Cardiac muscle cell (in vitro differentiated cells and primary cell): Measurements from ENCODE around the gene TNRC6C. TPM values are rescaled to one million over a fixed set of nuclear protein-coding genes. Genes with fewer than 3 reads are reported as not detected.

Experiments
- DNase-seq, 2 donors: peaks; one replicate each; pipeline versions ENCODE4 v3.0.0 to v3.0.0-alpha.2; 2010 to 2017; ENCODE audit warnings: low read depth in 1 of 2, low spot score in 1 of 2
- H3K27ac ChIP-seq: fragments of 200-600 bp; sonication (generic); 2 replicates; pipeline ENCODE4 v1.5.1; 2016
- H3K27me3 ChIP-seq: fragments of 200-600 bp; sonication (generic); 2 replicates; pipeline ENCODE4 v1.6.0; 2016; ENCODE audit warnings: control low read depth
- H3K36me3 ChIP-seq: fragments of 200-600 bp; sonication (generic); 2 replicates; pipeline ENCODE4 v1.5.1; 2016; ENCODE audit warnings: control low read depth
- H3K4me1 ChIP-seq: fragments of 200-600 bp; sonication (generic); 2 replicates; pipeline ENCODE4 v1.8.1; 2017; ENCODE audit warnings: low read depth, mild to moderate bottlenecking, mixed run types
- H3K4me3 ChIP-seq: fragments of 200-600 bp; sonication (generic); 2 replicates; pipeline ENCODE4 v1.5.1; 2016; ENCODE audit warnings: mild to moderate bottlenecking
- H3K9me3 ChIP-seq: fragments of 200-600 bp; sonication (generic); 2 replicates; pipeline ENCODE4 v1.5.1; 2017; ENCODE audit warnings: low read depth, mild to moderate bottlenecking, control low read depth
- polyA plus RNA-seq: library from polyadenylated mRNA; unstranded; fragments of >200 nt; fragmentation: Nextera tagmentation; extraction: Ambion mirVana; gene quantifications from 2 replicates; pipeline ENCODE4 v1.2.1, GENCODE V29; 2016
- total RNA-seq: library from RNA; depleted of rRNA; stranded (reverse); fragments of >200 nt; gene quantifications from 2 replicates; pipeline ENCODE4 v1.2.3, GENCODE V29; 2016
- TF ChIP-seq, protein P1 (sequence below): IDR thresholded peaks from 2 replicates; pipeline ENCODE4 v1.5.1; 2012; ENCODE audit warnings: low read depth, mild to moderate bottlenecking, low read length

Gene TNRC6C
- total and polyA plus RNA-seq, 2 experiments from 2014 or later, result 6.5 to 13.3 TPM

DNA sequence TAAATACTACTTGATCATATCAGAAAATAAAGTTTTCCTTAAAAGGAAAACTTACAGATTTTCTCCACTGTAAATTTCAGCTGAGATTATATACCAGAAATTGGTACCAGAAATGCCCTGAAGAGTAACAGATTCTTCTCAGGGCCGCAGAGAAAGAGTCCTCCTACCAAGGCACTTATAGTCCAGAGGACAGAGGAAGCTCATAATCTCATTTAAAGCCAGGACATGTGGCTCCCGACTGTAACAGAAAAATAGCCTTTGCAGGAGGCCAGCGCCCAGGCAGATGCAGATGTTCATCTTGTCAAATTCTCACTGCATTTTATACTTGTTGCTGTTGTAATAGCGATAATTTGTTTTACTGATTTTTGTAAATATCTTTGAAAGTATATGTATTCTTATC, 43.7 kb downstream of the TNRC6C start:
- Histone ChIP-seq H3K27ac (no peak overlapping the region), H3K9me3 (no peaks in the 10 kb centered on the region), H3K4me3 (no peak overlapping the region), H3K27me3 (no peaks in the 10 kb centered on the region), H3K36me3 (peaks cover 10% of the 10 kb centered on the region), H3K4me1 (no peaks in the 10 kb centered on the region)
- TF ChIP-seq, protein P1, sequence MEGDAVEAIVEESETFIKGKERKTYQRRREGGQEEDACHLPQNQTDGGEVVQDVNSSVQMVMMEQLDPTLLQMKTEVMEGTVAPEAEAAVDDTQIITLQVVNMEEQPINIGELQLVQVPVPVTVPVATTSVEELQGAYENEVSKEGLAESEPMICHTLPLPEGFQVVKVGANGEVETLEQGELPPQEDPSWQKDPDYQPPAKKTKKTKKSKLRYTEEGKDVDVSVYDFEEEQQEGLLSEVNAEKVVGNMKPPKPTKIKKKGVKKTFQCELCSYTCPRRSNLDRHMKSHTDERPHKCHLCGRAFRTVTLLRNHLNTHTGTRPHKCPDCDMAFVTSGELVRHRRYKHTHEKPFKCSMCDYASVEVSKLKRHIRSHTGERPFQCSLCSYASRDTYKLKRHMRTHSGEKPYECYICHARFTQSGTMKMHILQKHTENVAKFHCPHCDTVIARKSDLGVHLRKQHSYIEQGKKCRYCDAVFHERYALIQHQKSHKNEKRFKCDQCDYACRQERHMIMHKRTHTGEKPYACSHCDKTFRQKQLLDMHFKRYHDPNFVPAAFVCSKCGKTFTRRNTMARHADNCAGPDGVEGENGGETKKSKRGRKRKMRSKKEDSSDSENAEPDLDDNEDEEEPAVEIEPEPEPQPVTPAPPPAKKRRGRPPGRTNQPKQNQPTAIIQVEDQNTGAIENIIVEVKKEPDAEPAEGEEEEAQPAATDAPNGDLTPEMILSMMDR, result no peak
- DNase-seq, result no peak

DNA sequence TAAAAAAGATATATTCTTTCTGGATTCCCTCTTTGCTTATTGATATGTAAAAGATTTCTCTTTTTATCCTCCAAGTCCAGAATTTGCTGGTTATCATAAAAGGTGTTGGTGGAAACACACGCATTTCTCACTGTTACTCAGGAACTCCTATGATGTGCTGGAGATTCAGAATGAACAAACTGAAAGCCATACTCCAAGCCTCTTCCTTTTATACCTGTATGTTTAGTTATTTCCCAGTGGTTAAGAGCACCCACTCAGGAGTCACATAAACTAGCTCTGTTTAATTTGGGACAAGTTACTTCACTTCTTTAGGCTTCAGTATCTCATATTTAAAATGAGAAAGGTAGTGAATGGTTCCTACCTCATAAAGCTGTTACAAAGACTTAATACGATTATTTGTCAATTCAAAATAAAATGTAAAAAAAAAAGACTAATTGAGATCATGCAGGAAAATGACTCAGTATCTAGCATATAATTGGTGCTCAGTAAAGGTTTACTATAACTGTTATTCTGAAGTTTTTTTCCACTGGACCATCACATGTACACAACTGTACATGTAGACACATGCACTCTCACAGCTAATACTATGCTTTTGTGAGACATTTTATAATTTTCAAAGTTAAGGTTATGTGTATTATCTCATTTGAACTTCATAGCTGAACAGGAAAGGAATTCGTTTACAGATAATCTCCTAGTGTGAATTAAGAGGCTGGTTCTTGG, 47.1 kb downstream of the TNRC6C start:
- H3K36me3 ChIP-seq, result peaks cover 14% of the 10 kb centered on the region
- H3K27me3 ChIP-seq, result no peaks in the 10 kb centered on the region
- H3K4me3 ChIP-seq, result no peak overlapping the region
- H3K9me3 ChIP-seq, result no peaks in the 10 kb centered on the region
- H3K4me1 ChIP-seq, result no peaks in the 10 kb centered on the region
- no peak for DNase-seq
- TF ChIP-seq, protein P1, result no peak
- H3K27ac ChIP-seq, result no peak overlapping the region

DNA sequence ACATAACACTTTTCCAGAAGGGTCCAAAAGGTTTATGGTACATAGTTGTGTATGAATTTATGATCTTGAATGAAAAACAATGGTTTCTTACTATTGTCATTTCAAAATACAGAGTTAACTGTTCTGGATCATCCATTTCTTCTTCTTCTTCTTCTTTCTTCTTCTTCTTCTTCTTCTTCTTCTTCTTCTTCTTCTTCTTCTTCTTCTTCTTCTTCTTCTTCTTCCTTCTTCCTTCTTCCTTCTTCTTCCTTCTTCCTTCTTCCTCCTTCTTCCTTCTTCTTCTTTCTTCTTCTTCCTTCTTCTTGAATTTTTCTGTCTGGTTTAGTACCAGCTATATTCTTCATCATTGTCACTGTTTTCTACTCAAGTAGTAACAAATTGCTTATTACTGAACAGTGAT, 47.8 kb downstream of the TNRC6C start:
- no peak overlapping the region for H3K27ac ChIP-seq
- DNase-seq, result no peak
- no peak overlapping the region for H3K4me3 ChIP-seq
- H3K9me3 ChIP-seq, result no peaks in the 10 kb centered on the region
- TF ChIP-seq, protein P1, result no peak
- no peaks in the 10 kb centered on the region for H3K27me3 ChIP-seq
- no peaks in the 10 kb centered on the region for H3K4me1 ChIP-seq
- H3K36me3 ChIP-seq, result peaks cover 14% of the 10 kb centered on the region

DNA sequence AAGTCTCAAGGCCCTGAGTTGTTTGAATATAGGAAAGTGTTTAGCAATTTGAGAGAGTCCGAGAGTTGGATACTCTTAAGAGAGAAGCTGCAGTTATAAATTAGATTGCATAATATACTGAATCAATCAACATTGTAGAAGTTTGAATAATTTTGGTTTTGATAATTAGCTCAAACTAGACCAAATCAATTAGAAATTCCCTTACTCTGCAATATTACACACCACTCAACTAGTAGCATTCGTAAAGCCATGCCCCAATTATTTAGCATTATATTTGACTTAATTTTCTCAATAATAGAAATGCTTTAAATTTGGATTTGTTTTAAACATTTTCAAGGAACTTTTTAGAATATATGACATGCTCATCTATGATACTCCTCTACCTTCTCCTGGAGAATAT, 49.1 kb downstream of the TNRC6C start:
- H3K27ac ChIP-seq, result no peak overlapping the region
- no peaks in the 10 kb centered on the region for H3K4me1 ChIP-seq

DNA sequence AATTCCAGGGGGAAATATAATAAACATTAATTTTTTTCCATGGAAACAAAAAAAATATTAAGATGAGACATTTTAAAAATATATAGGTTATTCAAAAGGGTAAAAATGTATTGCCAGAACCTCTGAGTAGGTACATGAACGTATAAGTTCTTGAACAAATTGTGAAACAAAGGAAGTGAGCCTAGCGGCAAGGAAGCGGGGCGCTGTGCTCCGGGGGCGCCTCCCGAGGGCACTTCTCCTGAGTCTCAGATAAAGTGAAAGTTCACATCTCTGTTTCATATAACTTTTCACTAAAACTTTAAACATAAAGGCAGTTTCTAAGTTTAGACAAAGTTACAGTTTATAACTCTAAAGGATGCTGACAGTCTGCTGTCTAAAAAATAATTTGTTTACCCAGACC, 52.3 kb downstream of the TNRC6C start:
- no peak for DNase-seq
- Histone ChIP-seq H3K9me3 (no peaks in the 10 kb centered on the region), H3K4me1 (no peaks in the 10 kb centered on the region), H3K36me3 (peaks cover 3% of the 10 kb centered on the region), H3K4me3 (no peak overlapping the region), H3K27ac (no peak overlapping the region), H3K27me3 (no peaks in the 10 kb centered on the region)
- TF ChIP-seq, protein P1, result no peak

More for the DNA sequence above, 49.1 kb downstream of the TNRC6C start:
- H3K36me3 ChIP-seq, result peaks cover 14% of the 10 kb centered on the region
- H3K27me3 ChIP-seq, result no peaks in the 10 kb centered on the region
- H3K4me3 ChIP-seq, result no peak overlapping the region
- no peak for DNase-seq
- TF ChIP-seq, protein P1, result no peak
- no peaks in the 10 kb centered on the region for H3K9me3 ChIP-seq
